Measurements from ENCODE around the gene TFEB.
A peak's percentile ranks its signal among the peaks of the same experiment; 100 is the strongest.
"Not testable (repeated sequence)": the region's sequence is repeated elsewhere in the genome, so short reads cannot be mapped to it uniquely, and the experiment has no call there.

Gene TFEB

DNA sequence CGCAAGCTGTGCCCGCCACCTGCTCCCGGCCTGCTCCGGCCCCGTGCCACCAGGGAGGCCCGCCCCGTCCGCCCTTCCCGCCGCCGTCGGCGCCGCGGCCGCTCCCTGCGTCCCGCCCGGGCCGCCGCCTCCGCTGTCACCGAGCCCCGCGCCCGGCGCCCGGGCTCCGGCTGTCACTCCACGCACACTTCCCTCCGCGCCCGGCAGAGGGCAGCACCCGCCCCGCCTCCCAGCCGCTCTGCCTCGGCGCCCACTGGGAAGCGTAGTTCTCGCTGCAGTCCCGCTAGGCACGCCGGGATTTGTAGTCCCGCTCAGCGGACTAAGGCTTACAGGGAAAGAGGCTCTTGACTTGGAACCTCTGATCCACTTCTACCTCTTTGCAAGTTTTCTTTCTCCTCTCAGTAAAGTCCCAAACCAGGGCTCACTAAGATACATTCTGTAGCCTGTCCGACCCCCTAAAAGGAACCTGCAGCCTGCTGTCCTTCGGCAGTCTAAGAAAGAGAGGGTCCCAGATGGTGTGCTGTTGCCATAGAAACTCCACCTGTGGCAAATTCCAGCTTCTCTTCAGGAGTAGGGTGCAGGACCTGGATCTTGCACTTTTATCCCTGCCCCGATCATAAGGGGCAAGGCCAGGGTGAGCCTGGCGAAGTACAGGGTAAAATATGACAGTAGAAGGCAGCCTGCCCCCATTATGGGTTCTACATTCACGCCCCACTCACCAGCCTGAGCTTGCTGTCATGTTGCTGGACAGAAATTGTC lies at the start of gene TFEB:
Gene TFEB, minus strand, starts transcription at position 182 of the 759 bp plus-strand sequence. CDS start 44,395 bp downstream, outside the sequence.
- DNase-seq (ENCODE audit: low read depth): peak; percentile 54

DNA sequence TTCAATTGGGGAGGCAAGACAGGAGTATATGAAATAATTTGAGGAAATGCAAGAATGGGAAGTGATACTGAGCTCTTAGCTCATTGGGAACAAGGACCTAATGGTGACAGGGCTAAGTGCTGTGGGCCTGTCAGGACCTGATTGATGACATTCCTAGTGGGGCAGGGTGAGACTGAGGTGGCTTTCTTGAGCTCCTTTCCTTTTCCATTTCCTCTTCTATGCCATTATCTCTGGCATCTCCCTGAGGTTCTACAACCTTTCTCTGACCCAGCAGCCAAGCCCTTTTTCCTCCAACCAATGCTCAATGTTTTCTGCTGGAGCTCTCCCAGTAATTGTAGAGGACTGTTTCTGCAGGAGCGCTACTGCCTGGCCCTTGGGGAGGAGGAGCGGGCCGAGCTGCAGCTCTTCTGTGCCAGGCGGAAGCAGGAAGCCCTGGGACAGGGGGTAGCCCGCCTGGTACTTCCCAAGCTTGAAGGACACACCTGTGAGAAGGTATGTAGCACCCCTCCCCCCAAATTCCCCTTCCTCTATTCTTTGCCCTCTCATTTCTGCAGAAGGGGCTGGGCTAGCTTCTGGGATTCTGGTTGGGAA lies 49.3 kb upstream of the TFEB start:
- no peak for DNase-seq (ENCODE audit: low read depth)

DNA sequence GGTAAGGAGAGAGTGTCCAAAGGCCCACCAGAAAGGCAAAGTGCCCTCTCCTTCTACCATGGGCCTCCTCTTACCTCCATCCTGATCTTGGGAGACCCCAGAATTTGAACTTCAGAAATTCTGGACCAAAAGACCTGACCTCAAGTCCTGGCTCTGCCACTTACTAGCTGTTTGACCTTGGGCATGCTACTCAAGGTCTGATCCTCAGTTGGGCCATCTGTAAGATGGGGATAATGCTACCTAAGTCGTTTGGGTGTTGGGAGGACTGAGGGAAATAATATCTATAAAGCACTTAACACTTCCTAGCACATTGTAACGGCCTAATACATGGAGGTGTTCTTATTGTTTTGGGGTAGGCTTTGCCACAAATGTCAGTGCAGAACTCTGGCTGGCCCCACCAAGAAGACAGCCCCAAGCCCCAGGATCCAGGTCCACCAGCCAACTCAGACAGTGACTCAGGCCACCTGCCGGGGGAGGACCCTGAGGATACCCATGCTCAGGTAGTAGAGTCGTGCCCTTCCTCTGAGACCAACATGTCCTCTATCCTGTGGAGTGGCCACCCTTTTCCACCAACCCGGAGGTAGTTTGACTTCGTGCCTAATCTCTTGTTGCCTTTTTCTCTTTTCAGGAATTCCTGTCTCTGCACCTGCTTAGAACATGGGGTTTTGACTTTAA lies 47.8 kb upstream of the TFEB start:
- DNase-seq (ENCODE audit: low read depth): no peak

- no peak for DNase-seq (ENCODE audit: low read depth)
These were observed 45.9 kb upstream of the TFEB start for GRCh38 chr6:41781366-41781730.

- DNase-seq (ENCODE audit: low read depth): no peak
These were observed 45.4 kb upstream of the TFEB start, which contains the start of gene PRICKLE4 for GRCh38 chr6:41780551-41781365. PRICKLE4 (plus strand) TSS chr6:41780782; CDS start chr6:41783474, 2,692 bp downstream.

- DNase-seq (ENCODE audit: low read depth): peak; percentile 77
These were observed 44.6 kb upstream of the TFEB start, which contains the start of gene FRS3 for GRCh38 chr6:41779788-41780550. FRS3 (minus strand) TSS chr6:41779900; CDS start chr6:41776987, 2,913 bp downstream.

- no peak for DNase-seq (ENCODE audit: low read depth)
These were observed 43.9 kb upstream of the TFEB start for GRCh38 chr6:41779336-41779735.

- DNase-seq (ENCODE audit: low read depth): no peak
These were observed 43.5 kb upstream of the TFEB start for GRCh38 chr6:41778895-41779294.

GRCh38 chr6:41777551-41778285 lies 42.3 kb upstream of the TFEB start:
- DNase-seq (ENCODE audit: low read depth): no peak

- no peak for DNase-seq (ENCODE audit: low read depth)
These were observed 40.0 kb upstream of the TFEB start for GRCh38 chr6:41775293-41775882.

DNA sequence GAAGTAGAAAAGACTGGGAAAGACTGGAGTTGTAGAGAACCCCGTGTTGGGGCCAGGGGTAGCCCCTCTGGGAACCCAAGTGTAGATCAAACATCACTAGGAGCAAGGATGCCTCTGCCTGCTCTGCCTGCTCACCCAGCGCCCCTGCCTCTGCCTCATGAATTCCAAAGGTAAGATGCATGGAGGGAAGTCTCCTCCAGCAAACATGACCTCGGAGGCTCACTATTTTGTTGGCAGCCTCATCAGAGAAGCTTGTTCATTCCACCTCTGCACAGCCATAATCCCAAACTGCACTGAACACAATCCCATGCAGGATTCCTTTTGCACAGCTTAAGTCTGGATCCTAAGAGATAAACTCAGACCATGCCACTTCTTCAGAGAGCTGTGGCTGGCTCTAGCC lies 39.4 kb upstream of the TFEB start:
- DNase-seq (ENCODE audit: low read depth): no peak

DNA sequence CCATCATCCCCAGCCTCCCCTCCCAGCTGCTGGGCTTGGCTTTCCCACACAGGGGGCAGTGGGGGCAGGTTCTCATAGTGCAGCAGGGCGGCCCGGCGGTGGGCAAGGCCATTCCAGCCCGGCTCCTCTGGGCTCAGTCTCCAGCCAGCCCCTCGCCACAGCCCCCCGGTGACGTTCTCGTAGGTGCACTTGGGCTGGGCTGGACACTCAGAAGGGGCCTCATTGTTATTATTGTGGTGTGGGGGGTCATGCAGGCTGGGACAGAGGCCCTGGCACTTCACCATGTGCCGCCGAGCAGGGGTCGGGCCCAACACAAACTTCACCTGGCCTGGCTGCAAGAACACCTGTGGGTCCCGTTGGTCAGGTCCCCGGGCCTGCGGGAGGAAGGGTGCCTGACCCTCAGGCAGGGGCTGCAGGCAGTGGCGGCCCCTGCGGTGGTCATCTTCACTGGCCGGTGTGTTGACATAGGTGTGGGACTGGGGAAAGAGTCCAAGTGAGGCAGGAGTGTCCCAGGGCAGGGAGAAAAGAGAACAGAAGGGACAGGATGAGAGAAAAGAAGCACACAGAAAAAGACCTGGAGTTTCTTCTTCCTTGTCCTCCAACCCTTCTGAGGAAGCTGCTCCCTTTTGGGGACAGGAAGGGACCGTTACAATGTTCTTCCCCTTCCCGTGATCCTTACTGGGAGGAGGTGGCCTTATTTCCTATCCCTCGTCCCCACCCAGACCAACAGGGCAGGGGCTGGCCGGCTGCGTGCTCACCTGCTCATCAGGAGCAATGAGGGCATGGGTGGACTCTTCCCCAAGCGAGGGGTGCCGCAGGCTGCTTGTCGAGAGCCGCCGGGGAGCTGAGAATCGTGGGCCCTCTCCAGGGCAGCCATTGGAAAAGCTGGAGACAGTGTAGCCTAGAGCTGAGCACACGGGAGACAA lies 35.9 kb upstream of the TFEB start:
- DNase-seq (ENCODE audit: low read depth): no peak

GRCh38 chr6:41770381-41771057 lies 35.1 kb upstream of the TFEB start:
- no peak for DNase-seq (ENCODE audit: low read depth)

GRCh38 chr6:41769376-41769775 lies 34.0 kb upstream of the TFEB start:
- no peak for DNase-seq (ENCODE audit: low read depth)

DNA sequence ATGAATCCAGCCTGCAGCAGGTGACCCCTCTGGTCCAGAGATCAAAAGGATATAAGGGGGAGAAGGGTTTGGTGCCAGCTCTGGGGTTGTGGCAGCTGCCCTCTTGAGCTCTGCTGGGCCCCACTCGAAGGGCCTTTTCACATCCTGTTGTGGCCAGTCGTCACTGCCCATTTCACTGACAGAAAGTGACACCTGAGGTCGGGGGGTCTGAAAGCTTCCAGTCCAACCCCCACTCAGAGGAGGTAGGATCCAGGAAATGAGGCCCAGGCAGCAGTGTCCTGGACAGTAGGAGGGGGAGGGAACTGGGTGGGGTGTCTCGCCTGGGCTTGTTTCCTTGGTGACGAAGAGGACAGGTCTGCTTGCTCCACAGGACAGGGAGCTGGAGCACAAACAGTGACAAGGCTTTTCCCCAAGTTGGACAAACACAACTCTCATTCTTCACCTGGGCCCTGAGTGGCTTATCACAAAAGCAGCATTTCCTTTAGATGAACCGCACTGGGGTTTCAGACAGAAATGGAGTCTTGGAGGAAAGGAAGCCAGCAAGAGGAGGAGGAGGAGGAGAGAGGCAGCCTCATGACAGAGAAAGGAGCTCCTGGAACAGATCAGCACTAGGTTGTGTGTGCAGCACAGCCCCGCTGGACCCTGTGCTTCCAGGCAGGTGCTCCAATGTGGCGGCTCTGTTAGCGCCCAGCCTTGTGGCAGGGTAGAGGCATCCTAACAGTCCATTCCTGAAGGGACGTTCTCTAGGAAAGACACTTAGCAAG lies 33.3 kb upstream of the TFEB start:
- no peak for DNase-seq (ENCODE audit: low read depth)

- DNase-seq (ENCODE audit: low read depth): no peak
These were observed 31.9 kb upstream of the TFEB start for GRCh38 chr6:41767112-41767833.

- DNase-seq (ENCODE audit: low read depth): not testable (repeated sequence)
These were observed 30.7 kb upstream of the TFEB start for GRCh38 chr6:41766043-41766664.
